ENCODE measurements around the gene PMAIP1.

PMAIP1 gene

GRCh38 chr18:59915606-59916005 is 15.8 kb downstream of the PMAIP1 start:
- no peak for DNase-seq

DNA sequence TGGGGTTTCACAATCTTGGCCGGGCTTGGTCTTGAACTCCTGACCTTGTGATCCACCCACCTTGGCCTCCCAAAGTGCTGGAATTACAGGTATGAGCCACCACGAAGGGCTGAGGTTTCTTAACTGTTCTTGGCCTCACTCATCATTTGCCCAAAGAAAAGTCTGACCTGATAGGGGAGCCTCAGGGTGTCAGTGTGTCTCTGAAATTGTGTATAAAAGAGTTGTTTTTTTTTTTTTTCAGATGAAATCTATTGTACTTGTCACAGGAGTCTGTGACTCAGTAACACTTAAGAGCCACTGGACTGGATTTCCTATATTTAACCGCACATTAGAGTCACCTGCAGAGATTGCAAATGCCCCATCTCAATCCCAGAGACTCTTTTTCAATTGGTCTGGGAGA is 16.9 kb downstream of the PMAIP1 start:
- no peak for DNase-seq

- DNase-seq: no peak
Observed at GRCh38 chr18:59917422-59917821, 17.6 kb downstream of the PMAIP1 start.

DNA sequence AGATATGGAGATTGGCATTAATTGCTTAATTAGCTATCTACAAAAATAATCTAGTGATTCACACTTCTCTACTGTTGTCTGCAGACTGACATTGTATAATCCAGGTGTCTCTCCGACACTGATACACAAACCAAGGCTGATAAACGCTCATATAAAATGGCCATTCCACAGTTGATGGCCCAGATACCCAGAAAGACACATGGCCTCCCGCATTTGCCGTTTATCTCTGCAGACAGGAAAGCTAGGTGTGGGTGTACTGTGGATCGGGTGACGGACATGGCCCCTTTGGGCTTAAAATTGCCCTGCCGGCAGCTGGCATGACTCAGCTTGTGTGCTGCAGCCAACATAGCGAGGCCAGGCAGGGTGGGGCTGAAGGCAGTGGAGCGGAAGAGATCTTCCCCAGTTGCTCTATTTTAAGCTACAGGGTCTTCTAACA is 18.5 kb downstream of the PMAIP1 start:
- DNase-seq: no peak

GRCh38 chr18:59918997-59919396 is 19.2 kb downstream of the PMAIP1 start:
- no peak for DNase-seq

DNA sequence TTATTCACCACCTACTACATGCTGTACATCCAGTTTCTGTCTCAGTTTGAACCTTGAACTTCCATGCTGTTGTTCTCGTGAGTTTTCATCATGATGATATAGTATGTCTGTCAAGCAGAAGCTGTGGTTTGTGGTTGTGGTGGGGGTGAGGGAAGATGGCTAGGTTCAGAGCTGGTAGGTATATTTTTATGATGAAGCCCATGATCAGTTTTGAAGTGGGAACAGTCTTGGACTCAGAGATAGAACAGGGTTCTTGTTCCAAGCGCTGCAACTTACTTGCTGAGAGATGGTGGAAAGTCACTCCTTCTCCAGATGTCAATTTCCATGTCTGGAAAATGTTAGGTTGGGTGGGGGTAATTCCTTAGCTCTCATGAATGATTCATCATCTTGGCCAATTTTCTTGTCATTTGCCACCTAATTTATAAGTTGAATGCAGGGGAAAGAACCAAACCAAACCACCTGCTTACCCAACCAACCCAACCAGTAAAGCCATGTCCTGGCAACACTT is 21.6 kb downstream of the PMAIP1 start:
- no peak for DNase-seq

- no peak for DNase-seq
Observed at GRCh38 chr18:59923539-59924196, 23.9 kb downstream of the PMAIP1 start.

DNA sequence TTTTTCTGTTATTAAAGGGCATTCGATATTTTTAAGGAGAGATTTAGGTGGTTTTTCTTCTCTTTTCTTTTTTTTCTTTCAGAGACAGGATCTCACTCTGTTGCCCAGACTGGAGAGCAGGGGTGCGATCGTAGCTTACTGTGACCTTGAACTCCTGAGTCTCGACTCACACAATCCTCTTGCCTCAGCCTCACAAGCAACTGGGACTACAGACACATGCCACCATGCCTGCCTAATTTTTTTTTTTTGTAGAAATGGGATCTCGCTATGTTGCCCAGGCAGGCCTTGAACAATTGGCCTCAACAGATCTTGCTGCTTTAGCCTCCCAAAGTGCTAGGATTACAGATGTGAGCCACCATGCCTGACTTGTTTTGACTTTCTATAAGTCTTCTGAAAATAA is 26.3 kb downstream of the PMAIP1 start:
- no peak for DNase-seq

DNA sequence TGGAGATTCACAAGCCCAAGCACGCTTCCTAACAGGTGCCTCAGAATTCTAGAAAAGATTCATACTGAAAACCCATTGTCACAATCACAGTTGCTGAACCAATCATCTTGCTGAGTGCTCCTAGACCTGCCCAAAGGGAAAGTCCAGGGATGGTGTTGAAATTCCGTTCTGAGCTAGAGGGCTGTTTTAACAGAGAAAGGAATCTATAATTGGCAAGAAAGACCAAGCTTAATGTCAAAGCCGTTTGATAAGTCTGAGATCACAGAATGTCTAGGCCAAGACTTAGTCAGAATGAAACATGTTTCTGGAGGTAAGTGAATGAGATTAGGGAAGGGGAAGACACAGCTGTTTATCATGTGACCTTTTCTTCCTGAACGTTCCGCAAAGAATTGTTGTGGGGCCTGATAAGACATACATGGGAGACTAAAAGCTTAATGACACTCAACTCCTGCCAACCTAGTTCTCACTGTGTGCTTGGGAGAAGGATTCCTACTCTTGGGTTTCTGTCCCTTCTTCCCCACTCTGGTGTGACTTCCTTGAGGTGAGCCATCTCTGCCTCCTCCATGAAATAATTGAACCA is 27.5 kb downstream of the PMAIP1 start:
- DNase-seq: no peak

DNA sequence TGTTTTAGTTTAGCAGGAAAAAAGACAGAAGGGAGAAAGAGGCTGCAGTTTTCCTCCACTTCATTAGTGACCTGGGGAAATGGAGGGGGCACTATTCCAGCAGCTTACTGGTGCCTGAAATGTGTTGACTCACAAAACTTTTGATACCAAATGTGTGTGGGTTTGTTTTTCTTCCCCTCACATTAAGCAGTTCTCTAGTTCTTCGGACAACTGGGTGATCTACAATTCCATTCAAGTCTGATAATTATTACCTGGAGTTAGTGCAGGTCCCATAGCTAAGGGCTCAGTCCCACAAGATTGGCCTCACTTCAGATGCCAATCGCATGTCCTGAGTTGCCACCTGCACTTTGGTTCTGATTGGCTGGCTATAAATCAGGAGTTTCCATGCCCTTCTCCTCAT is 28.4 kb downstream of the PMAIP1 start:
- DNase-seq: no peak

GRCh38 chr18:59929621-59930295 is 30.0 kb downstream of the PMAIP1 start:
- no peak for DNase-seq

- no peak for DNase-seq
Observed at GRCh38 chr18:59932401-59932800, 32.6 kb downstream of the PMAIP1 start.

GRCh38 chr18:59938676-59939075 is 38.9 kb downstream of the PMAIP1 start:
- no peak for DNase-seq

DNA sequence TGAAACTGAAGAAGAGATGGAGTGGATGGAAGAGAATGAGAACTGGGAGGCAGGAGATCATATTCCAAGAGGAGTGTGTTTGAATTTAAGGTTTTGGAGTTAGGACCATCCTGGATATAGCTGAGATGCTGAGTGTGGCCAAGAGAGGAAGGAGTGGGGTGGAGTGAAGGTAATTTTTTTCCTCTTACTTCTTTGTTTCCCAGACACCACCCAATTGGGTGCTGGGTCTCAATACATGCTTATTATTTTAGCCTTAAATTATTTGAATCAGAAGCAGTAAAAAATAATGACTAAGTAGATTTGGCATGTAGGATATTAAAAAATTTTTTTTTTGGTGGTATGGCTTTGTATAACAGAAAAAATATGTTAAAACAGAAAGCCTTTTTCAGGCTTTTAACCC is 39.3 kb downstream of the PMAIP1 start:
- DNase-seq: no peak

- no peak for DNase-seq
Observed at GRCh38 chr18:59940068-59940467, 40.3 kb downstream of the PMAIP1 start.

GRCh38 chr18:59941331-59941730 is 41.5 kb downstream of the PMAIP1 start:
- DNase-seq: no peak

GRCh38 chr18:59942601-59943000 is 42.8 kb downstream of the PMAIP1 start:
- no peak for DNase-seq

DNA sequence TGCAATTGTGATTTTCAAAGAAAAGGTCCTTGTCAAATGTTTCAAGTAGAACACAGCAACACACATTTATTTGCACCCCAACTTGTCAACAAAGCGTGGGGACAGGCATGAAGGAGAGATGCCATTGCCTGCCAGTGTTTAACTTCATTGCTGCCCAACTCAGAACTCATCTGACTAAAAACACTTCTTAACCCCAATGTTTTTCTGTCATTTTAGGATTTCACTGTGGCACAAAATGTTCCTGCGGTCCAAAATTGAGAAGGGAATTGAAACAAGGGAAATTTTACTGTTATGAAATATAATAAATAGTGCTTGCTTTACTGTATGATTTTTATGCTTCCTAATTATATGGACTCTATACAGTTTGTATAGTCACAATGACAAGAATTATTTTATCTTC is 45.7 kb downstream of the PMAIP1 start:
- DNase-seq: no peak

GRCh38 chr18:59950215-59950944 is 50.6 kb downstream of the PMAIP1 start:
- DNase-seq: no peak

DNA sequence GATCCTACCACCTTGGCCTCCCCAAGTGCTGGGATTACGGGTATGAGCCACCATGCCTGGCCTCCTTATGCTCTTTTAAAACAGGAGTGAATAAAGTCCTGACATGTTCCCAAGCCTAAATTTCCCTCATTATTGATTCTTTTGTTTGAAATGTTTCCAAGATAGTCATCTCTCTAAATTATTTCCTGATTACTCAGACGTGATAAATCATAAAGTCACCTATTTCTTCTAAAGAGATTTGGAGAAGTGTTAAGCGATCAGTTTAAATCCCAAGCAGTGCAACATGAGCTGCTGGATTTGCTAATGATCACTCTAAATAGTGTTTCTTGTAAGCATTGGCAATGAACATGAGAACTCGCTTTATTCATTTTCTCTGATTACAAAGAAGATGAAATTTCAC is 51.8 kb downstream of the PMAIP1 start:
- no peak for DNase-seq

GRCh38 chr18:59952283-59953007 is 52.6 kb downstream of the PMAIP1 start:
- no peak for DNase-seq

Data from activated naive CD4-positive, alpha-beta T cell treated with anti-CD3 and anti-CD28 coated beads, Interleukin-2, amount 50 U/mL, for 16 hours (primary cell).